ENCODE measurements around the gene CNKSR1.

The CNKSR1 gene

GRCh38 chr1:26203642-26204318 is 26.5 kb downstream of the CNKSR1 start:
- TF ChIP-seq, protein P1, sequence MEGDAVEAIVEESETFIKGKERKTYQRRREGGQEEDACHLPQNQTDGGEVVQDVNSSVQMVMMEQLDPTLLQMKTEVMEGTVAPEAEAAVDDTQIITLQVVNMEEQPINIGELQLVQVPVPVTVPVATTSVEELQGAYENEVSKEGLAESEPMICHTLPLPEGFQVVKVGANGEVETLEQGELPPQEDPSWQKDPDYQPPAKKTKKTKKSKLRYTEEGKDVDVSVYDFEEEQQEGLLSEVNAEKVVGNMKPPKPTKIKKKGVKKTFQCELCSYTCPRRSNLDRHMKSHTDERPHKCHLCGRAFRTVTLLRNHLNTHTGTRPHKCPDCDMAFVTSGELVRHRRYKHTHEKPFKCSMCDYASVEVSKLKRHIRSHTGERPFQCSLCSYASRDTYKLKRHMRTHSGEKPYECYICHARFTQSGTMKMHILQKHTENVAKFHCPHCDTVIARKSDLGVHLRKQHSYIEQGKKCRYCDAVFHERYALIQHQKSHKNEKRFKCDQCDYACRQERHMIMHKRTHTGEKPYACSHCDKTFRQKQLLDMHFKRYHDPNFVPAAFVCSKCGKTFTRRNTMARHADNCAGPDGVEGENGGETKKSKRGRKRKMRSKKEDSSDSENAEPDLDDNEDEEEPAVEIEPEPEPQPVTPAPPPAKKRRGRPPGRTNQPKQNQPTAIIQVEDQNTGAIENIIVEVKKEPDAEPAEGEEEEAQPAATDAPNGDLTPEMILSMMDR (IDR thresholded peaks at IDR 0.05; ENCODE audit: low read depth, low read length): no peak
- no peak for DNase-seq (ENCODE audit: low read depth, low spot score)
- in situ Hi-C loops (cut with HindIII; ENCODE audit: low sequenced_read_pairs): no loop called here
- no peak overlapping the region for H3K4me3 ChIP-seq (ENCODE audit: low read depth, low read length)

DNA sequence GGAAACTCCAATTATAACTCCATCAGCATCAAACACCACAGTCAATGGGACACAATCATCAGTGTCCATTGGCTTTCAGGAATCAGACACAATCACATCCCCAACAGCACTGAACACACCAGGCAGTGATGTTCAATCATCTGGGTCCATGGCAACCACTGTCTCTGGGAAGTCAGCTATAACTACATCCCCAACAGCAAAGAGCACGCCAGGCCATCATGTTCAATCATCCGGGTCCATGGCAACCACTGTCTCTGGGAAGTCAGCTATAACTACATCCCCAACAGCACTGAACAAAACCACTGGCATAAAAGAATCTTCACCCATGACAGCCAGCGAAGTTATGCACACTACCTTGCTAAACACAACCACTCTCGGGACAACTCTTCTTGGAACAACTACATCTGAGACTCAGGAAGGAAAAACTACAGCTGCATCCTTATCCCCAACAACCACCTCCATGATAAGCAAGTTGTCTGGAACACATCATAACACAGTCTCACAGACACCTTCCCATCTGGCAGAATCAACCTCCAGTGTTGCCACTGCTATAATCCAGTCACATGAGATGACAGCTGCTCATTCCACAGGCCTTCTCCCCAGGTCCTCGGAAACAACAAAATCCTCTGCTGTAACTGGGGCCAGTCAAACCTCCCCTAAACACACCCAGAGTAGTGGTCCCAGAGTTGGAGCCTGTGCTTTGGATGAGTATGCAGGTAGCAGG is 33.0 kb downstream of the CNKSR1 start:
- in situ Hi-C loops (cut with HindIII; ENCODE audit: low sequenced_read_pairs): no loop called here
- TF ChIP-seq, protein P1 (IDR thresholded peaks at IDR 0.05; ENCODE audit: low read depth, low read length): no peak
- no peak for DNase-seq (ENCODE audit: low read depth, low spot score)

GRCh38 chr1:26212726-26213125 is 35.4 kb downstream of the CNKSR1 start:
- in situ Hi-C loops (cut with HindIII; ENCODE audit: low sequenced_read_pairs): no loop called here
- no peak overlapping the region for H3K4me3 ChIP-seq (ENCODE audit: low read depth, low read length)
- no peak for DNase-seq (ENCODE audit: low read depth, low spot score)
- TF ChIP-seq, protein P1 (IDR thresholded peaks at IDR 0.05; ENCODE audit: low read depth, low read length): no peak

More for the DNA sequence above, 33.0 kb downstream of the CNKSR1 start:
- no peak overlapping the region for H3K4me3 ChIP-seq (ENCODE audit: low read depth, low read length)

GRCh38 chr1:26213335-26213905 is 36.1 kb downstream of the CNKSR1 start:
- no peak overlapping the region for H3K4me3 ChIP-seq (ENCODE audit: low read depth, low read length)
- TF ChIP-seq, protein P1 (IDR thresholded peaks at IDR 0.05; ENCODE audit: low read depth, low read length): no peak
- no peak for DNase-seq (ENCODE audit: low read depth, low spot score)
- in situ Hi-C loops (cut with HindIII; ENCODE audit: low sequenced_read_pairs): no loop called here

DNA sequence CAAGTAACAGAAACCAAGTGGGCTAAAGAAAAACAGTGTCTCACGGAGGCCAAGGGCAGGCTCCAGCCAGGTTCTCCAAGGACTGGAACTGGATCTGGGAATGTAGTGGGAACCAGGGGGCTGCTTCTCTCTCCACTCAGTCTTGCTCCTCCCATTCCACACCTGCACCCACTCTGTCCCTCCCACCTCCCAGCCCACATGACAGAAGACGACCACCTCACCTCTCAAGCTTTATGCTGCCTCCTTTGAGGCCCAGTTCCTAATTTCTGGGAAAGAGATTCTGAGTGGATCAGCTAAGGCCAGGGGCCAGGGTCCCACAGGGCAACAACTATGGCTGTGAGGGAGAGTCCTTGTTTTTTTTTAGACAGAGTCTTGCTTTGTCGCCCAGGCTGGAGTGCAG is 38.0 kb downstream of the CNKSR1 start:
- TF ChIP-seq, protein P1 (IDR thresholded peaks at IDR 0.05; ENCODE audit: low read depth, low read length): no peak
- H3K4me3 ChIP-seq (ENCODE audit: low read depth, low read length): no peak overlapping the region
- no peak for DNase-seq (ENCODE audit: low read depth, low spot score)
- in situ Hi-C loops (cut with HindIII; ENCODE audit: low sequenced_read_pairs): no loop called here

DNA sequence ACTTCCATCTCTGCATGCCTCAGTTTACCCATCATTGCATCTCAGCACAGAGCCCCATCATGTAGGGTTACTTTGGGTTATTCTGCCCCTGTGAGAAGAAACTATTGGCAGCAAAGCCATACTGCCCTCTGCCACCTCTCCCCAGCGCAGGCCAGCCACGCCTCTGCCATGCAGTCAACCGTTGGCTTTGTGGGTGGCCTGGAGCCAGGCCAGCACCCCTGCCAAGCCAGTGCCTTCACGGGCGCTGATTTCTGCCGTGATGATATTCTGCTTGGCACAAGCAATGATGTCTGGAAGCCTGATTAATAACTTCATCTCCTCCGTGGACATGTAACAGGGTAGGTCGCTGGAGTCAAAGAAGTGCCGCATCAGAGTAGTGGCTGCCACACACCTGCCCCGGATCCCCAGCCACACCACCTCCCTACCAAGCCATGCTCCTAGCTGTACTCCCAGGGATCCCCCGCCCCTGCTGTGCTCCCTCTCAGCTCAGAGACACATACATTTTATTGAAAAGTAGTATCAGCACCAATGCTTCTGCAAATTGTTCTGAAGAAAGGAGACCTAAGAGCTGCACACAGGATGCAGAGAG is 41.7 kb downstream of the CNKSR1 start:
- H3K4me3 ChIP-seq (ENCODE audit: low read depth, low read length): no peak overlapping the region
- DNase-seq (ENCODE audit: low read depth, low spot score): no peak
- in situ Hi-C loops (cut with HindIII; ENCODE audit: low sequenced_read_pairs): no loop called here
- TF ChIP-seq, protein P1 (IDR thresholded peaks at IDR 0.05; ENCODE audit: low read depth, low read length): no peak
